Spleen (tissue), 11 donors: ENCODE data around the gene DPM3. TPM values are rescaled to one million over a fixed set of nuclear protein-coding genes. Genes with fewer than 3 reads are reported as not detected.
A peak's percentile ranks its signal among the peaks of the same experiment; 100 is the strongest.

ENCODE experiments used
- DNase-seq: peaks from one replicate; pipeline ENCODE4 v3.0.0-alpha.2; 2020
- H3K27ac ChIP-seq, 8 donors: fragments of 200-600 bp; sonication (generic) in 7 of 8; 1 replicate in 4 of 8; 2 replicates in 4 of 8; pipeline versions ENCODE4 v1.5.0 to v1.8.0; 2016 to 2021; ENCODE audit warnings: inconsistent platforms in 4 of 8, mild to moderate bottlenecking in 4 of 8, moderate library complexity in 1 of 8
- H3K27me3 ChIP-seq, 7 donors: fragments of 200-600 bp; sonication (generic) in 6 of 7; replicated peaks in 1 of 7; 1 replicate in 4 of 7; 2 replicates in 3 of 7; pipeline versions ENCODE4 v1.5.0 to v1.8.0; 2016 to 2021; ENCODE audit warnings: inconsistent platforms in 3 of 7, mild to moderate bottlenecking in 1 of 7
- H3K36me3 ChIP-seq, 6 donors: fragments of 200-600 bp; sonication (generic) in 5 of 6; 1 replicate in 4 of 6; 2 replicates in 2 of 6; pipeline versions ENCODE4 v1.5.0 to v1.8.0; 2016 to 2021; ENCODE audit warnings: inconsistent platforms in 2 of 6
- H3K4me1 ChIP-seq, 6 donors: fragments of 200-600 bp; sonication (generic) in 5 of 6; 1 replicate in 3 of 6; 2 replicates in 3 of 6; pipeline versions ENCODE4 v1.5.0 to v1.8.0; 2016 to 2021; ENCODE audit warnings: inconsistent platforms in 3 of 6
- H3K4me3 ChIP-seq, 8 donors: fragments of 200-600 bp; sonication (generic) in 7 of 8; 1 replicate in 4 of 8; 2 replicates in 4 of 8; pipeline versions ENCODE4 v1.5.0 to v1.8.0; 2016 to 2021; ENCODE audit warnings: inconsistent platforms in 4 of 8, mild to moderate bottlenecking in 4 of 8, moderate library complexity in 2 of 8
- H3K9me3 ChIP-seq, 8 donors: fragments of 200-600 bp; sonication (generic) in 7 of 8; 1 replicate in 4 of 8; 2 replicates in 4 of 8; pipeline versions ENCODE4 v1.5.0 to v1.8.0; 2016 to 2021; ENCODE audit warnings: inconsistent platforms in 4 of 8
- CTCF ChIP-seq, 11 experiments: fragments of 200-600 bp in 7 of 11; fragments of 450-650 bp in 4 of 11; sonication (generic) in 4 of 11; IDR thresholded peaks in 8 of 11; conservative IDR thresholded peaks in 3 of 11; 1 replicate in 7 of 11; 2 replicates in 4 of 11; pipeline versions ENCODE4 v1.4.0 to v1.8.0; 2016 to 2021; ENCODE audit warnings: antibody characterized with exemption in 11 of 11, inconsistent platforms in 4 of 11, mild to moderate bottlenecking in 1 of 11
- POLR2A ChIP-seq, 3 donors: fragments of 450-650 bp; IDR thresholded peaks; one replicate each; pipeline ENCODE4 v1.5.1; 2017; ENCODE audit warnings: antibody characterized with exemption in 3 of 3, mild to moderate bottlenecking in 1 of 3
- POLR2AphosphoS5 ChIP-seq, 3 donors: sonication (generic); formaldehyde crosslinking; IDR thresholded peaks; one replicate each; pipeline ENCODE4 v1.5.1; 2017; ENCODE audit warnings: antibody characterized with exemption in 3 of 3
- WGBS, 5 donors: extraction: QIAGEN DNeasy Blood & Tissue Kit in 3 of 5; methylation state at CpG; one replicate each; pipeline versions ENCODE4 v1.1.5 to v1.1.7; 2013 to 2018; 5-methylcytosine and 5-hydroxymethylcytosine counted together
- intact Hi-C: fragments of 100-400 bp; cut with DNase I; formaldehyde crosslinking; loops from one replicate; pipeline ENCODE4 v1.15.0; 2023; ENCODE audit warnings: low total_unique reads
- polyA plus RNA-seq, 3 donors: library from polyadenylated mRNA; stranded (reverse); fragments of 200-250 nt; gene quantifications; one replicate each; pipeline ENCODE4 v1.2.1, GENCODE V29; 2013
- total RNA-seq, 7 donors: library from RNA; depleted of rRNA in 3 of 7; stranded (reverse); fragments of >200 nt in 3 of 7; fragmentation: NEBNext Ultra II Directional in 4 of 7; extraction: Animal tissue kit (Norgen Biotek cat#: 25700) in 4 of 7; gene quantifications; one replicate each; pipeline versions ENCODE4 v1.1.0 to v1.2.1, GENCODE V29; 2016 to 2021
- donor health status: healthy with polysubstance abuse.
- donor health status: DM: no; HTN: no; CAD: no; lungs with moderate emphysema.
- donor health status: DM: no; HTN: no; CAD: no.
- donor health status: Bipolar disorder and iron deficiency.
- donor health status: healthy.
- donor health status: DM: no; HTN: no; CAD: no.
- donor health status: DM: yes; HTN: yes; CAD: no.

DPM3 gene
- total and polyA plus RNA-seq, 10 donors: 25.0 to 262 (median 54.1) TPM

- DNase-seq: no peak
- H3K4me3 ChIP-seq: no peak overlapping the region
- no peaks in the 10 kb centered on the region for H3K27me3 ChIP-seq
- intact Hi-C loops: no loop called here
- peaks cover 9 to 29% (median 27%) of the 10 kb centered on the region in 6 donors for H3K4me1 ChIP-seq
- H3K36me3 ChIP-seq: no peaks in the 10 kb centered on the region
- 85 to 89% (median 87%) methylated on average over 11 to 14 of the region's 14 CpGs for WGBS, 5 donors
- H3K27ac ChIP-seq: no peak overlapping the region
- TF ChIP-seq CTCF (IDR thresholded peaks at IDR 0.05 in 8 of 11, conservative IDR thresholded peaks at IDR 0.05 in 3 of 11) (no peak), POLR2A (IDR thresholded peaks at IDR 0.05) (no peak), POLR2AphosphoS5 (IDR thresholded peaks at IDR 0.05) (no peak)
- no peaks in the 10 kb centered on the region for H3K9me3 ChIP-seq
These were observed 46.6 kb upstream of the DPM3 start for GRCh38 chr1:155186794-155187455.

GRCh38 chr1:155186067-155186793, 45.9 kb upstream of the DPM3 start:
- DNase-seq: no peak
- TF ChIP-seq POLR2A (IDR thresholded peaks at IDR 0.05) (no peak), CTCF (IDR thresholded peaks at IDR 0.05 in 8 of 11, conservative IDR thresholded peaks at IDR 0.05 in 3 of 11) (no peak), POLR2AphosphoS5 (IDR thresholded peaks at IDR 0.05) (no peak)
- Histone ChIP-seq H3K9me3 (no peaks in the 10 kb centered on the region), H3K27me3 (no peaks in the 10 kb centered on the region), H3K4me3 (no peak overlapping the region), H3K27ac (peak overlapping the region in 4 of 8 donors; percentile 54 to 82 (median 74)), H3K36me3 (no peaks in the 10 kb centered on the region), H3K4me1 (peaks cover 9 to 29% (median 27%) of the 10 kb centered on the region in 6 donors)
- 79 to 89% (median 85%) methylated on average over 6 to 8 of the region's 8 CpGs for WGBS, 5 donors
- intact Hi-C loops: no loop called here

- Histone ChIP-seq H3K4me1 (peaks cover 9 to 33% (median 27%) of the 10 kb centered on the region in 6 donors), H3K36me3 (no peaks in the 10 kb centered on the region), H3K9me3 (no peaks in the 10 kb centered on the region), H3K27ac (peak overlapping the region in 5 of 8 donors; percentile 54 to 82 (median 73)), H3K27me3 (no peaks in the 10 kb centered on the region), H3K4me3 (no peak overlapping the region)
- 60 to 85% (median 65%) methylated on average over 6 of the region's 6 CpGs for WGBS, 5 donors
- intact Hi-C loops: no loop called here
- DNase-seq: no peak
- TF ChIP-seq CTCF (IDR thresholded peaks at IDR 0.05 in 8 of 11, conservative IDR thresholded peaks at IDR 0.05 in 3 of 11) (no peak), POLR2A (IDR thresholded peaks at IDR 0.05) (no peak), POLR2AphosphoS5 (IDR thresholded peaks at IDR 0.05) (no peak)
These were observed 45.4 kb upstream of the DPM3 start for GRCh38 chr1:155185783-155186066.
